K562 (cell line): ENCODE data around the gene DHX38.

Experiments
- BRD4 ChIP-seq: fragments of 200-600 bp; sonication (generic); IDR thresholded peaks from 2 replicates; pipeline ENCODE4 v1.6.1; 2017; ENCODE audit warnings: inconsistent platforms
- CBFA2T3 ChIP-seq: fragments of 450-650 bp; IDR thresholded peaks from 2 replicates; pipeline ENCODE4 v1.6.1; 2017
- GABPA ChIP-seq: fragments of 200-800 bp; sonication (Bioruptor generic); conservative IDR thresholded peaks from 2 replicates; pipeline ENCODE4 v1.6.1; 2016; ENCODE audit warnings: low read depth, missing genetic modification characterization, missing compliant biosample characterization
- HDAC6 ChIP-seq: IDR thresholded peaks from 2 replicates; pipeline ENCODE4 v1.6.1; 2012; ENCODE audit warnings: low read depth, mild to moderate bottlenecking, control low read depth, inconsistent platforms, low read length, moderate library complexity
- JUN ChIP-seq, 2 experiments: sonication (generic) in 1 of 2; formaldehyde crosslinking in 1 of 2; IDR thresholded peaks; 2 replicates each; pipeline versions ENCODE4 v1.6.1 to v1.8.0; 2012 to 2022; ENCODE audit warnings: borderline replicate concordance in 2 of 2, mild to moderate bottlenecking in 2 of 2, improper control_type of control experiment in 1 of 2, low read depth in 1 of 2, low read length in 1 of 2, missing genetic modification reagents in 1 of 2
- POLR2A ChIP-seq: fragments of 450-650 bp; conservative IDR thresholded peaks from 2 replicates; pipeline ENCODE4 v1.6.1; 2016
- RBM39 ChIP-seq: fragments of 200-400 bp; formaldehyde crosslinking; optimal IDR thresholded peaks from 2 replicates; pipeline ENCODE3; 2018; ENCODE audit warnings: low read depth, low read length
- SAFB ChIP-seq: fragments of 200-400 bp; formaldehyde crosslinking; IDR thresholded peaks from 2 replicates; pipeline ENCODE4 v1.6.1; 2017; ENCODE audit warnings: low read depth, low read length, borderline replicate concordance
- ZNF766 ChIP-seq: fragments of 200-800 bp; sonication (Bioruptor generic); conservative IDR thresholded peaks from 2 replicates; pipeline ENCODE4 v1.6.1; 2016; ENCODE audit warnings: missing genetic modification characterization, missing compliant biosample characterization
- TF ChIP-seq, protein P1 (sequence below): sonication (generic); formaldehyde crosslinking; IDR thresholded peaks from 2 replicates; pipeline ENCODE4 v1.9.0; 2022; ENCODE audit warnings: mild to moderate bottlenecking, missing genetic modification reagents
- TF ChIP-seq, protein P2 (sequence below), 3 experiments: IDR thresholded peaks in 2 of 3; conservative IDR thresholded peaks in 1 of 3; 2 replicates each; pipeline ENCODE4 v1.5.1; 2011 to 2012; ENCODE audit warnings: low read length in 3 of 3, mild to moderate bottlenecking in 3 of 3, control low read depth in 2 of 3, improper control_type of control experiment in 1 of 3, inconsistent platforms in 1 of 3, low read depth in 1 of 3, mixed read lengths in 1 of 3, moderate library complexity in 1 of 3; ENCODE audit not compliant: insufficient read depth in 2 of 3

DNA sequence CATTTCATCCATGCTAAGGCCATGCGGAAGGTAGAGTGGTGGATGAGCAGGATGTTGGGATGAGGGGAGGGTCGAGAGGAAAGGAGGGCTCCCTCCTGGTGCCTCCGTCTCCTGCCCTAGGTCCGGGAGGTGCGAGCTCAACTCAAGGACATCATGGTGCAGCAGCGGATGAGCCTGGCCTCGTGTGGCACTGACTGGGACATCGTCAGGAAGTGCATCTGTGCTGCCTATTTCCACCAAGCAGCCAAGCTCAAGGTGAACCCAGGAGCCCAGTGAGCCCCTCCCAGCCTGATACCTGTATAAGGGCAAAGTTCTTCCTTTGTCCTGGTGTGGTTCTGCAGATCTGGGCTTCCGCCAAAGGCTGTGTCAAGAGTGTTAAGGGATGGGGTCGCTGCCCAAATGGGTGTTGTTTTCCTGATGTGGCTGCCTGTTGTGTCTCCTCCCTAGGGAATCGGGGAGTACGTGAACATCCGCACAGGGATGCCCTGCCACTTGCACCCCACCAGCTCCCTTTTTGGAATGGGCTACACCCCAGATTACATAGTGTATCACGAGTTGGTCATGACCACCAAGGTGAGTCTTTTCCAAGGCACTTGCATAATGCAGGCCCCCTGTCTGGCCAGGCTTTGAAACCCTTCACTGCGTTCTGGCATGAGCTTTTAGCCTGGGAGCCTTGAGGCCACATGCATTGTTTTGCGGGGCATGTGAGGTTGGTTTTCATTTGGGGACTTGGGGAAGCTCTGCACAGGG, 14.9 kb downstream of the DHX38 start:
- no peak for TF ChIP-seq SAFB
- TF ChIP-seq, protein P1, sequence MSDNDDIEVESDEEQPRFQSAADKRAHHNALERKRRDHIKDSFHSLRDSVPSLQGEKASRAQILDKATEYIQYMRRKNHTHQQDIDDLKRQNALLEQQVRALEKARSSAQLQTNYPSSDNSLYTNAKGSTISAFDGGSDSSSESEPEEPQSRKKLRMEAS (CRISPR knock-in tag) = no peak
- no peak for TF ChIP-seq POLR2A
- no peak for TF ChIP-seq GABPA
- no peak for TF ChIP-seq ZNF766 (CRISPR knock-in tag)
- TF ChIP-seq CBFA2T3 = no peak
- TF ChIP-seq, protein P2, sequence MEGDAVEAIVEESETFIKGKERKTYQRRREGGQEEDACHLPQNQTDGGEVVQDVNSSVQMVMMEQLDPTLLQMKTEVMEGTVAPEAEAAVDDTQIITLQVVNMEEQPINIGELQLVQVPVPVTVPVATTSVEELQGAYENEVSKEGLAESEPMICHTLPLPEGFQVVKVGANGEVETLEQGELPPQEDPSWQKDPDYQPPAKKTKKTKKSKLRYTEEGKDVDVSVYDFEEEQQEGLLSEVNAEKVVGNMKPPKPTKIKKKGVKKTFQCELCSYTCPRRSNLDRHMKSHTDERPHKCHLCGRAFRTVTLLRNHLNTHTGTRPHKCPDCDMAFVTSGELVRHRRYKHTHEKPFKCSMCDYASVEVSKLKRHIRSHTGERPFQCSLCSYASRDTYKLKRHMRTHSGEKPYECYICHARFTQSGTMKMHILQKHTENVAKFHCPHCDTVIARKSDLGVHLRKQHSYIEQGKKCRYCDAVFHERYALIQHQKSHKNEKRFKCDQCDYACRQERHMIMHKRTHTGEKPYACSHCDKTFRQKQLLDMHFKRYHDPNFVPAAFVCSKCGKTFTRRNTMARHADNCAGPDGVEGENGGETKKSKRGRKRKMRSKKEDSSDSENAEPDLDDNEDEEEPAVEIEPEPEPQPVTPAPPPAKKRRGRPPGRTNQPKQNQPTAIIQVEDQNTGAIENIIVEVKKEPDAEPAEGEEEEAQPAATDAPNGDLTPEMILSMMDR (IDR thresholded peaks at IDR 0.05 in 2 of 3, conservative IDR thresholded peaks at IDR 0.05 in 1 of 3; ENCODE audit: insufficient read depth in 2 of 3, low read depth in 1 of 3, low read length in 3 of 3) = no peak
- no peak for TF ChIP-seq BRD4
- no peak for TF ChIP-seq HDAC6
- no peak for TF ChIP-seq RBM39
- TF ChIP-seq JUN (IDR thresholded peaks at IDR 0.05; ENCODE audit: borderline replicate concordance, low read depth, low read length) = no peak
- TF ChIP-seq JUN (CRISPR knock-in tag; IDR thresholded peaks at IDR 0.05; ENCODE audit: borderline replicate concordance) = no peak
